Medulla oblongata (tissue), 1 donor: ENCODE results near the gene SHISAL1.

Experiments used
- DNase-seq: peaks from one replicate; pipeline ENCODE4 v3.0.0-alpha.2; 2015; ENCODE audit errors: extremely low spot score

SHISAL1 gene

DNA sequence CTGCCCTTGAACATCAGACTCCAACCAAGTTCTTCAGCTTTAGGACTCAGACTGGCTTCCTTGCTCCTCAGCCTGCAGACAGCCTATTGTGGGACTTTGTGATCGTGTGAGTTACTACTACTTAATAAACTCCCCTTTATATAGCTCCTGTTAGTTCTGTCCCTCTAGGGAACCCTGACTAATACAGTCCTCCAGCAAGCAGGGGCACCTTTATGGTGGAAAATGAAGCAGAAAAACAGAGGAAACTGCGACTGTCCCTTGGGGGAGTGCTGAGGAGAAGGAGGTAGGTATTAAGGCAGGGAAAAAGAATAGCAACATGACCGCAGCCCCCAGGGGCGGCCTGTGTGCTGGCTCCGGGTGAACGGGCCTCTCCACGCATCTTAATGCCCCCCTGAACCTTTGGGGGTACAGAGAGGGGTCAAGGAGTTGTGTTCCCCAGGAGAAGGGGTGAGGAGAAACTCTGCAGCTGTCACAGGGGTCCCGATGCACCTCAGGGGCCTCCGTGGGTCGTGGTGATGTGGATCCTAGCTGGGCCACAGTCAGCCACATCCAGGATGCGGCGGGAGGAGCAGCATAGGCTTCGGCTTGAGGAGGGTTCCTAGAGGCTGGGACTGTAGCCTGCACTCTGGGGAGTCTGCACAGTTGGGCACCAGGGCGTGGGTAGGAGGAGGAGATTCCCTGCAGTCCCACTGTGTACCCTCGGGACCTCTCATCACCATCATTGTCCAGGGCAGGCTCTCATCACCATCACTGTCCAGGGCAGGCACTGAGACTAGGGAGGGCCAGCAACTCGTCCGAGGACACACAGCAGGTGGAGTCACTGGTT, 34.3 kb downstream of the SHISAL1 start:
- DNase-seq: no peak

DNA sequence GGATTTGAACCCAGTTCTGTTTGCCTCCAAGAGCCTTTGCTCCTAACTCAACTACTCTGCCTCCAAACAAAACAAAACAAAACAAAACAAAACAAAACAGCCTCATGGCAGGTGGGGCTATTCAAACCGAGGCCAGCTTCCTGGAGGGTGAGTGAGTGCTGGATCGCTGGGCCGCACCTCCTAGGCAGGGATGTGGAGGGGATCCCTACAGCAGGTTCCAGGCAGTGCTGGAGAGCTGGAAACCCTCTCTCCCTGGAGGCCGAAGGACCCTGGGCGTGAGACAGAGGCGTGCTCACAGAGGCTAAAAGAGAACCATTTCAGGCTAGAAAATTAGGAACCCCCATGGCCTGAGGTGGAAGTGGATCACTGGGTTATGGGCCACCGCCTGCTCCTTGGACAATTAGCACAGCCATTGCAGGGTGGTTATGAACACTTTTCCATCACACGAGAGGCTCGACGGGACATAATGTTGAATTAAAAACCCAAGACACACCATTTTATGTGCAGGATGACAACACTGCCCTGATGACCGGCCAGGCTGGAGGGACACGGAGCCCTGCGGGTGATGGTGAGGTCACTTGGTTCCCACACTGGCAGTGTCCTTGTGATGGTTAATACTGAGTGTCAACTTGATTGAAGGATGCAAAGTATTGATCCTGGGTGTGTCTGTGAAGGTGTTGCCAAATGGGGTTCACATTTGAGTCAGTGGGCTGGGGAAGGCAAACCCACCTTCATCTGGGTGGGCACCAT, 35.2 kb downstream of the SHISAL1 start:
- no peak for DNase-seq

DNA sequence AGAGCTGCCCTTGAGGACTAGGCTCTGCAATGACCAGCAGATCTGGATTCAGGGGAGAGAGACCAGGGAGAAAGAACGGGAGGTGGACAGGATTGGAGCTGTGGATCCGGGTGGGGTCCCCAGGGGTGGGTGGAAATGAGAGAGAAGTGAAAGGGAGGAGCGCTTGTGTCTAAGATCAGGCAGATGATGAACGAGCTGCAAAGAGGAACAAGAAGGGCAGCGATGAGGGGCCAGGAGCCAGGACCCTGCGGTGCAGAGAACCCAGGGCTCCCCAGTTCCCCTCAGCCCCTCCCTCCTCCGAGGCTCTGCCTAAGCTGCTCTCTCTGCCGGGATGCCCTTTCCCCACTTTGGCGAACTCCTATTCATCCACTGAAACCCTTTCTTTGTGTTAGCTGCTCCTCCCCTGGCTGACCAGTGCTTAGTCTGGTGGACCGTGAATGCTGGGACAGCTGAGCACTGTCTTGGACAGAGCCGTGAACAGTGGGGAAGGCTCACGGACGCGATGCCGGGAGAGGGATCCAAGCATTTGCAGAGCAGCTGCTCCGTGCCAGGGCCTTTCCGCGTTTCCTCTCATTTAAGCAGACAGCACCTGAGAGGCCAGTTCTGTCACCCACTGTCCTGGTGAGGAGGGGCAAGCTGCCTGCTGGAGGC, 35.9 kb downstream of the SHISAL1 start:
- DNase-seq: no peak

DNA sequence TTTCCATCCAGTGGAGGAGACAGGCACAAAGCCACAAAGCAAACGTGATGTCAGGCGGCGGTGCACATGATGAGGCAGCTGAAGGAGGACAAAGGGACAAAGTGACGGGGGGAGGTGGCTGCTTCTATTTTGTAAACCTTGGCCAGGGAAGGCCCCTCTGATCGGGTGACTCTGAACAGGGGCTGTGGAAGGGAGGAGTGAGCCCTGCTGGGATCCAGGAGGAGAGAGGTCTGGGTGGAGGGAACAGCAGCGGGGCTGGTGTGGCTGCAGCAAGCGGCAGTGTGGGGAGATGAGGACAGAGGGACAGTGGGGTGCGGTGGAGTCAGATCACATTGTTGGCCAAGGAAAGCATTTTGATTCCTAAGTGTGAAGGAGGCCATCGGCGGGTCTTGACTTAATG, 36.7 kb downstream of the SHISAL1 start:
- no peak for DNase-seq

DNA sequence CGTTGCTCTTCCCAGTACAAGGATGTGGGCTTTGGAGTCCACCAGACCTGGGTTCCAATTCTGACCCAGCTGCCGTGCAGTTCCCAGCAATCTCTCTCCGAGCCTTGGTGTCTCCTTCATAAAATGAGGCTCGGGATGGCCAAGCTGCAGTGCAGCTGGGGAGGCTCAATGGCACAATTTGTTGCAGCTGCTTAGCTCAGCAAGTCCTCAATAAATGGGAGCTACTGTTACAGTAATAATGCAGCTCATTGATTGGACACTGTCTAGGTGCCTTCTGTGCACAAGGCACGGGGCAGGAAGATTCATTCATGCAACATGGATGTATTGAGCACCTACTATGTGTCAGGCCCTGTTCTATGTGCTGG, 37.1 kb downstream of the SHISAL1 start:
- DNase-seq: peak; percentile 8

DNA sequence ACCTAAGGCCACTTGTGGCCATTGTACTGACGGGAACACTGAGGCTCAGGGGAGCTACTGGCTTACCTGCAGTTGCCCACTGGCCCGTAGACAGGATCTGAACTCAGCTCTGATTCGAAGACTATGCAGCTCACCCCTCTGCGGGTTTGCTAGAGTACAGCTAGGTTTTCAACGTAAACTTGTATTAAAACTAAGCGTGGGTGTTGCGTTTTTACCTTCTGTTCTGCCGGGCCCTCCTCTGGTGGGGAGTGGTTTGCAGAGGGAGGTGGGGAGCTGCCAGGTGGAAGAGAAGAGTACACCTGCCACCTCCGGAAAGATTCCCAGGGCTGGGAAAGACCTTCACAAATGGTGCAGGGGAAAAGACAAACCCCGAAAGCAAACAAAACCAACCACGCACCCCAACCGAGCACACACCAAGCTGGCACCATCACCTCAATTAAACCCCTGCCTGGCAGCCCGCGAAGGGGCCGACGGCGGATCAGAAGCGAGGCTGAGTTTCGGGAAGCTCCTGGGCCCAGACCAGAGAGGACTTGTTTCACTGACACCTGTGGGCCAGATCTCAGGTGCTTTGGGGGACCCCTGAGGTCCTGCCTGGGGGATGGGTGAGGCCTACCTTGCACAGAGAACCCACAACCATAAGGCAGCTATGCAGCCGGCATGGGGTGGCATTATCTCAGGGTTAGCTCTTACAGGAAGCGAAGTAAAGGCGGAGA, 37.7 kb downstream of the SHISAL1 start:
- DNase-seq: no peak

DNA sequence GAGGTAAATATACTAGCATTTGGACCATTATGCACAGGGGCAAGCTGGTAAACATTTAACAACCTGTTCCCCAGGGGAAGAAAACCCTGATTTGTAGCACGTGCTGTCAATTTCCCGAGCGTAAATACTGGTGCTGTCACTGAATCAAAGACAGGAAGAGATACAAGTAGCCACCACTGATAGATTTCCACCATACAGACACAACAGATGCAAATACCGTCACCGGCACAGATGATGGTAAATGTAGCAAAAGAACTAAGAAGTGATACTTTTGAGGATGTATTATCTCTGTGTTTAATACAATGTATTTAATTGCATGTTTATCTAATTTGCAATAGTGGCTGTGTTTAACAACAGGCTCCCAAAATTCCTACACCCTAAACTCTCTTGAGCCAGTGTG, 39.6 kb downstream of the SHISAL1 start:
- no peak for DNase-seq

DNA sequence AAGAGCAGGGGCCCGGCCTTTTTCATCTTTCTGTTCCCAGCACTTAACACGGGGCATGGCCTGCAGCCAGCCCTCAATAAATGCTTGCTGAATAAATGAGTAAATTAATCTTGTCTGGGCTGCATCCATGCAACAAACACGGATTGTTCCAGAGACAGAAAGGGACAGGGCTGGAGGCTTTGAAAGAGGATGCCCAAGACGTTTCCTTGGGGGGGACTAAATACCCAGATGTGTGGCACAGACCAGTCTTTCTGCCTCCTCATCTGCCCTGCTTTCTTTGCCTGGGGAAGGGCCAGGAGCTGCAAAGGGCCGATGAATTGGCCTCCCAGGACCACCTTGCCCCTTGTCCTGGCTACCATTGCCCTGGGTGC, 40.4 kb downstream of the SHISAL1 start:
- DNase-seq: peak; percentile 52

DNA sequence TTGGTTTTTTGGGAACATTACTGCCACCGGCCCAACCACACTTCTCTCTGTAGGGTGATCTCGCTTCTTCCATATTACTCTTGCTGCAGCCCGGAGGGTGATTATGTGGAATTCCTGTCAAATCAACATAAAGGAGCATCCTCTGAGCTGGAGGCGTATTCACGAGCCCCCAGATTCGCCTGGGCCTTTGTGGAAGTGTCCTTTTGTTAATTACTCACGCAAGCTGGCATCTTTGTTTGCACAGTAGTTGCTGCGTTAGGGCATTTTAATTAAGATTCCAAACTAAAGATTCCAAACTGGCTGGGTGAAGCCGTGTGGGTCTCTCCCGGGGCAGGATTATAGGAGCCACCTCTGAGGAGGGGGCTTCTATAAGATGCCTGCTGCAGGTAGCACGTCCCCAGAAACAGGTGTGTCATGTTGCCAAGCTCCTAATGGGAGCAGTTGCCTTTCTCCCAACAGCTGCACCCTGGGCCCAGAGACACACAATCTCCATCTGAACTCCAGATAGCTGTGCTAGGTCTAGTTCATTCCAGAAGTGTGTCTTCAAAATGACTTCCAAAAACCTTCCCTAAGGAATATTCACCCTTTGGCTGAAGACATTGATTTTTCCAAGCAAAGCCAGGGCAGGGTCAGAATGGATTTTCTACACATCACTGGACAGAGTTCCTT, 40.9 kb downstream of the SHISAL1 start:
- DNase-seq: no peak

DNA sequence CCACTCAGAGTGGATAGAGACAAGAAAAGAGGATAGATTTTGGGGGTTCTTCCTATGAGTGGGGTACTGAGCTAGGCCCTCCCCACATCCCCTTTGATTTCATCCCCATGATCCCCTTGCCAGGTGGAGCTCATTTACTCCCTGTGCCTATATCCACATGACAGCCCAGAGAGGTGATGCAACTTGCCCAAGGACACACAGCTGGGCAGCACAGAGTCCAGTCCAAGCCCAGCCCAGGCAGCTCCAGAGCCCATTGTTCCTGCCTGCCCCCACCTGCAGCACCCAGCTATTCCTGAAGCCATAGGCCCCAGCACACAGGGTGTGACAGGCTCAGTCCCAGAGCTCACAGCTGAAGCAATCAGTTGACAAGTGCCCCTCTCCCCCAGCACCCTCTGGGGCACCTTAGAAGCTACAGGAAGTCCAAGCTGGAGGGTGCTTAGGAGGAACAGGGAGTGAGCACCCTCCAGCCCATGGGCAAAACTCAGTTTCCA, 41.7 kb downstream of the SHISAL1 start:
- DNase-seq: no peak

DNA sequence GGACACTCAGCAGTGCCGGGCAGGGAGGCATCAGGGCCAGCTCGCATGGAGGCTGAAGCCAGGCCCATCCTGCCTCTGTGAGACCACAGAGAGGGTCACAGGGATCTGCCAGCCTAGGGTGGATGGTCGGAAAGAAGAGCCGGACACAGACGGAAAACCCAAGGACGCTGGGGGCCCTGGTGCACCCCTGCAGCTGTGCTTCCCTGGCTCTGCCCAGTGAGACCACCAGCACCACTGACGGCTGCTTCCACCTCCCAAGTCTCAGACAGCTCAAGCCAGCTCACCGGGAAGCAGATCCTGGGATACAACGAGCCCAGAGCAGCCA, 42.2 kb downstream of the SHISAL1 start:
- no peak for DNase-seq

DNA sequence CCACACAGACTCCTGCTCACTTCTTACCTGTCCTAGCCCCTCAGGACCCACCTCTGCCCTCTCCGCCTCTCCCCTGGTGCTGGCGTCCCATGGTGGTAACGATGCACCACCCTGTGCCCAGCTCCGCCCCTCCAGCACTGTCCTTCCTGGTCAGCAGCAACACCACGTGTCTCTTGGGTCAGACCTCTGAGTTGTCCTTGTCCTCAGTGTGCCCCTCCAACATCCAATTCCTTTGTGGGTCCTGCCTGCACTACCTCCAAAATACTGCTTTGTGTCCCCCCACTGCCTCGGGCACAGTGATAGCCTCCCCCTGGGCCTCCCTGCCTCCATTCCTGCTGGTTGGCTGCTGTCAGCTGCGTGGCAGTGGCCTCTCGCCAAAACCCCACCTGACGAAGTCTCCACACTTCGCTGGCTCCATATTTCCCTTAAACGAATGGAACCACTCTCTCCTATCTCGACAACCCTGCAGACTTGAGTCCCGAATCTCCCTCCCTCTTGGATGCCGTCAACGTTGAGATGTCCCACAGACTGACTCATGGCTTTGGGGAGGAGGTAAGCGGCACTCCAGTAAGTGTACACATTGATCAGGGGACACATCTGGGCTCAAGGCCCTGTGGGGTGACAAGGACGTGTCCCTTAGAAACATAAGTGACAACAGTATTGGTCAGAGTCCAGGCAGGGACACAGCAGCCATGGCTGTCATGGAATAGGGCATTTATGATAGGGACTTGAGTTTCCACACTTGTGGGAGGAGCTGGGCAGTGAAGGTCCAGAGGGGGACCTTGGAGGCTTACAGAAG, 42.8 kb downstream of the SHISAL1 start:
- no peak for DNase-seq

DNA sequence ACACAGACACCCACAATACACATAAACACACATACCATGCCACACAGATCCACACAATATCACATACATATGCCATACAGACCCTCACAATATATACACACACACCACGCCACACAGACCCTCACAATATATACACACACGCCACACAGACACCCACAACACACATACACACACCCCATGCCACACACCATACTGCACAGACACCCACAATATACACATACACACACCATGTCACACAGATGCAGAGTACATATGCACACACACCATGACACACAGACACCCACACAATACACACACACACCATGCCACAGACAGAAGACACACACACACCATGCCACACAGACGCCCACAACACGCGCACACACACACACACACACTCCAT, 43.6 kb downstream of the SHISAL1 start:
- no peak for DNase-seq

DNA sequence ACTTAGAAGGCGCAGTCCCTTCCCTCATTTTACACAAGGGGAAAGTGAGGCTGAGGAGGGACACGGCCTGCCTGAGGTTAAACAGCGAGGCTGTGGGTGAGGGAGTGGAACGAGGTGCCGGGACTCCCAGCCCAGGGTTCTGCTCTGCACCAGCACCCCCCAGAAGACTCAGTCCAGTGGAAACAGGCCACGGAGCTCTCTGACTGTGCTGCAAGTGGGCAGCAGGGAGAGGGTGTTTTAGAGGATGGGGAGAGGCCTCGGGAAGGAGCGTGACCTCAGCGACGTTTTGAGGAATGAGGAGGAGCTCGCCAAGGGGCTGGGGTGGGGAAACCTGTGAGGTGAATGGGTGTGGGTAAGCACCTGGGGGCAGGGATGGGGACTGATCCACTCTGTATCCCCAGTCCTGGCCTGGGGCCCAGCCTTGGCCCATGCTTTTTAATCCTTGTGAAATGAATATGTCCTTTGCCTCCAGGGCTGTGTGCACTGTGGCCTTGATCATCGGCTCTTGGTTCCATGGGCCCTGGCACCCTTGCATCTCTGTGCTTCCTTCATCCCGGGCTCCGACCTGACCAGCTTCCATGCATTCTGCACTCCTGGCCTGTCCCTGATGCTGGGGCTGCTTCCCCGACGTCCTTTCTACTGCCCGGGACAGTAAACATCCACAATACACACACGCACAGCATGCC, 44.2 kb downstream of the SHISAL1 start:
- no peak for DNase-seq

DNA sequence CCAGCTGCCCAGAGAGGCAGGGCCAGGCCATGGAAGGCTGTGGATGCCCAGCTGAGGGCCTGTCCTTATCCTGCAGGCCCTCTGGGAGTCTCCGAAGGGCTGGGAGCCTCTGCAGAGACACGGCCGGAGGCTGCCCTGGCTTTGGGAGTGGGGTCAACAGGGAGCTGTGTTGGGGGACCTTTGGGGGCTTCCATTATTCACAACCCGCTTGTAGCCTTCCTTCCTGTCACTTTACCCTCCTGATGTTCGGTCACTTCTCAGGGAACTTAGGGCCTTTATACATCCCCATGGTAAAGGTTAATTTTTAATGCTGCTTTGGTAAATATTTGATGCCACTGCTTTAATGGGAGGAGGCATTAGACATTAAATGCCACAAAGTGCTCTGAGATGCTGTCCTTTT, 44.9 kb downstream of the SHISAL1 start:
- DNase-seq: no peak

DNA sequence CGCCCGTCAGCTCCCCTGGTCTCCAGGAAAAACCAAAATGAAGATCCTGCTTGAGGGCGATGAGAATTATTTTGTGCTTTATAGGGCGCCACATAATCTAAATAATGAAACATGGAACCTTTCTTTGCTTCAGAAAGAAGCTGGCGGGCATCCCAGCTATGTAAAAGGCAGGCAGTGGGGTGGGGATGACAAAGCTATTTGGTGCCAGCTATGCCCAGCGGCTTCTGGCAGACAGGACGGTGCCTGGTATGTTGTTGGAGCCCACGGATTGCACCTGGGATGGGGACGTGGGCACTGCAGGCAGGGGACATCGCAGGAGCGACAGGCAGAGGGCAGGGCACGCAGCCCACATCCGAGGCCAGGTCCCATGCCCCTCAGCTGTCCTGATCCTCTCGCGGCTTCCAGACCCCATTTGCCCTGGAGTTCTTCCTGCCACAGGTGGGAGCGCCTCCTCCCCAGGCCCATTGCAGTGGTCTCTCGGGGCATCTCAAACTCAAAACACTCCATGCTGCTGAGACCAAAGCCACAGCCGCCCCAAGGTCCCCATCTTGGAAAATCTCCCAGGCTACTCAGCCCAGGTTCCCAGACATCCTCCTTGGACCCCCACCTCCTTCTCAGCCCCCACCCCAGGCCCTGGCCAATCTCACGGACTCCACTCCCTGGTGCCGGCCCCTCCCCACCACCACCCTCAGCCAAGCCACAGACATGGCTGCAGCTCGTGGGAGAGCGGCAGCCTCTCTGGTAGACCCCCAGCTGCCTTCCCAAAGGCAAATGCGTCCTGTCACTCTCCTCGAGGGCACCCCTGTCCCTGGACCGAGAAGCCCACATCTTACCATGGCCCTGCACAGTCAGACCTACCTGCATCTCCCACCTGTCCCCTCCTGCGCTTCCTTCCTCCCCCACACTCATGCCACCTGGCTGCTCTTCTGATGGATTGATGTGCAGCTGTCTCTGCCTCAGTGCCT, 45.7 kb downstream of the SHISAL1 start:
- DNase-seq: no peak

DNA sequence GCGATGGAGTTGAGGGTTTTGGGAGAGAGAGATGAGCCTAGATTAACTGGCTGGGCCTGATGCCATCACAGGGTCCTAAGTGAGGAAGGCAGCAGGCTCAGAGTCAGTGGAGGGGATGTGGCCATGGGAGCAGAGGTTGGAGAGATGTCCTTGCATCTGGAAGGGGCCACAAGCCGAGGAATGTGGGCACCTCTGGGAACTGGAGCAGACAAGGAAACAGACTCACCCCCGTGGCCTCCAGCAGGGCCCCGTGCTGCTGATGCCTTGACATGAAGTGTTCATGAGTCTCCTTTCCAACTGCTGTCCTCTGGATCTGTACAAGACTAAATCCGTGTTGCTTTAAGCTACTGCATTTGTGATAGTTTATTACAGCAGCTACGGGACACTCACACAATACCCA, 49.2 kb downstream of the SHISAL1 start:
- DNase-seq: no peak

DNA sequence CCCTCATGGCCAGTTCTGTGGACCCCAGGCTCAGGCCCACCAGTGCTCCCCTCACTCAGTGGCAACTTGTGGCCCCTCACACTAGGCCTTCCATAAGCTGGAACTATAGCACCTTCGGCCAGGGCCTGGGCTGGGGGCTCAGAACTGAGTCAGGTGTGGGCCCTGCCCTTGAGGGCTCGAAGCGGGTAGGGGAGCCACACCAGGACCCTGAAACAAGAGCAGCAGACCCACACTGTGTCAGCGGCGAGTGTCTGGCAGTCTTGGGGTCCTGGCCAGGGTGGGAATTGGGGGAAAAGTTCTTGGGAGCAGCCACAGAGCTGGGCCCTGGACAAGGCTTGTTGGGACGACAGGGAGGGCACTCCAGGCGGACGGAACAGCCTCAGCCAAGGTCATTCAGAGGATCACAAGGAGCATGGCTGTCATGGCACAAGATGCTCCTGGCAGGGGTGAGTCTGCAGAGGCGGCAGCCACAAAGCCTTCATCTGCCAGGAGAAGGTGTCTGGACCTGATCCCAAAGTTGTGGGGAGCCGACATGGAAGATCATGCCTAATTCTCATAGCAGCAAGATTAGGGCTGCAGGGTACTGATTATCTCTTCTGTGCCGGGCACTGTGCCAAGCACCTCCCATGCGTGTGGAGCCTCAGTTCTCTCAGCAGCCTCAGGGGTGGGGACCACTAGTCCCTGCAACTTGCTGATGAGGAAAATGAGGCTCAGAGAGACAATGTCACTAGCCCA, 50.7 kb downstream of the SHISAL1 start:
- no peak for DNase-seq
